T-helper 2 cell treated with Interferon-gamma antibody and Interleukin-4, amounts not matched to agents 100 ng/mL and 5 ng/mL, for 36 hours (primary cell): Measurements from ENCODE around the gene ACTR1B. TPM values are rescaled to one million over a fixed set of nuclear protein-coding genes. Genes with fewer than 3 reads are reported as not detected.
"Not testable (repeated sequence)": the region's sequence is repeated elsewhere in the genome, so short reads cannot be mapped to it uniquely, and the experiment has no call there.

ENCODE experiments used
- intact Hi-C: fragments of 100-400 bp; cut with micrococcal nuclease; formaldehyde crosslinking; loops from one replicate; pipeline ENCODE4 v1.15.1; 2023
- total RNA-seq: library from RNA; stranded (reverse); gene quantifications from 2 replicates; pipeline ENCODE4 v1.2.3, GENCODE V29; 2022

ACTR1B gene
- total RNA-seq, 1 donor from 2014 or later, result 77.0 TPM

DNA sequence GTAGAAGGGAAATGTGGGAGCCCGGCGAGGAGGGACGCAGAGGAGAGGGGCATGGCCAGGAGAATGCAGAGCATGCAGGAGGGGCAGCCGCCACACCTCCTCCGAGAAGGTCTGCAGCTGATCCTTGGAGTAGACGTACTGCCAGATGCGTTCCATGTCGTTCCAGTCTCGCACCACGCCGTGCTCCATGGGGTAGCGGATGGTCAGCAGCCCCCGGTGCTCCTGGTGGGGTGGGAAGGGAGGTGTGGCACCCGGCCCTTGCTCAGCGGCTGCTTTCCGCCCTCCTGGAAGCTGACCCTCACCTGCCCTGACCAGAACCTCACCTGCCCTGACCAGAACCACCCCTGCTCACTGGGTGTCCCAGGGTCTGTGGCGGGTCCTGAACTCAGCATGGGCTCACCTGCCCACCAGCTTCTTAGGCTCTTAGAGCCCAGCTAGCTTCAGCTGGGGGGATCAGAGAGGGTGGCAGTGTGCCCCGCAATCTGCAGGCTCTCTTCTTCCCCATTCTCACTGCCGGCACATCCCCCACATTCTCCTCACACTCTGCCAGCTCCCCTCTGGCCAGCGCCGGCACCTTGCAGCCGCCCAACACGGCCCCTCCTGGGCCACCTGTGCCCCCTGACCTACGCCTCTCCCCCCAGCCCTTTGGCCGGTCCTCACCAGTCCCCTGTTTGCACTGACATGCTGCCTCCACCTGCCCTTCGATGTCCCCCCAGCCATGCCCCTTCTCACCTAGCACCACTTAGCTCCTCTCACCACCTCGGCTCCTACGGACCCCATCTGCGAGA is 4.4 kb downstream of the ACTR1B start:
- intact Hi-C loops, result no loop called here

- intact Hi-C loops, result no loop called here
Measured at GRCh38 chr2:97658691-97659157, 5.1 kb downstream of the ACTR1B start.

DNA sequence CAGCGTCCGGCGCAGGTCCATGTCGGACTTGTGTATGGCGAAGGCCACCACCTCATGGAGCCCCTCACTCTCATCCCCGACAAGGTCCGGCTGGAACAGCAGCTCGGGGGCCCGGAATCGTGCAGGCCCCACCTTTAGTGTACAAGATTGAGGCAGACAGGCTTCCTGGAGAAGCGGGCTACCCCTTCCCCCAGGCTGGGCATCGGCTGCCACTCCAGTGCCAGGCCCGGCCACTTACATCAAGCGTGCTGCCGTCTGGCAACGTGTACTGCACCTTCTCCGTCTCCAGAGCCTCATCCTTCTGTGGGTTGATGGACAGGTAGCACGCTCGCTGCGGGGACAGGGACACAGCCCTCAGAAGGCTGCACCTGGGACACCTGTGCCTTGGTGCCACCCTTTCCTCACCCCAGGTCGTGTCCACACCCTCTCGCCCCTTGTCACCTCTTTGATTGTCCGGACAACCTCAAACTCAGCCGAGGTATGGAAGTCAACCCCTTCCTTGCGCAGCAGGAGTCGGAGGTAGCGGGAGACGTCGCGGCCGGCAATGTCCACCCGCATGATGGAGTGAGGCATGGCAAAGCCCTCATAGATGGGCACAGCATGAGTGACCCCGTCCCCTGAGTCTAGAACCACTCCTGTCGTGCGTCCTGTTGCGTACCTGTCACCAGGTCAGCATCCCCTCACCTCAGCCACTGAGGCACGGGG is 5.7 kb downstream of the ACTR1B start:
- intact Hi-C loops, result no loop called here

DNA sequence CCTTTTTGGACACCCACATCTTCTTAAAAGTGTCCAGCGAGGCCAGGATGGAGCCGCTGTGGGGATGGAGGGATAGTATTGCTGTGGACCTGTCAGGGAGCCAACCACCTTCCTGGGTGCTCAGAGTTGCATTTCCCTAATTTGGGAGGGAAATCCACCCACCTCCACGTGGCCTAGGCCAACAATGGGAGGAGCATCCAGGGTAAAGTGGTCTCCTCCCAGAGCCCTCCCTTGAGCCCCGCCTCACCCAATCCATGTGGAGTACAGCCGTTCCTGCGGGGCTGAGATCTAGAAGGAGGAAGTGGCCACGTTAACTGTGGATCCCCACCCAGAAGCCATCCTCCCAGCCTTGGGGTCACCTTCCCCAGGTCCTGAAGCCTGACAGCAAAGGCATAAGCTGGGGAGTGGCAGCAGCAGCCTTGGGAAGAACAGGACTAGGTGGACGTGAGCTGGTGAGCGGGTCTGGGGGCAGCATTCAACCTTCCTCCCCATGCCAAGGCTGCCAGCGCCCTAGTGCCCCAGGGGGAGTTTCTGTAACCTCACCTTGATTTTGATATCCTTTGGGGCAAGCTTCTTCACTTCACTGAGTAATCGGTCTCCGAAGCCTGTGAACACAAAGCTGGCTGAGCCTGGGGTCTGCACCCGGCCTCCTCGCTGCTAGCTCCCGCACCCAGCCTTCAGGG is 6.8 kb downstream of the ACTR1B start:
- intact Hi-C loops, result no loop called here

DNA sequence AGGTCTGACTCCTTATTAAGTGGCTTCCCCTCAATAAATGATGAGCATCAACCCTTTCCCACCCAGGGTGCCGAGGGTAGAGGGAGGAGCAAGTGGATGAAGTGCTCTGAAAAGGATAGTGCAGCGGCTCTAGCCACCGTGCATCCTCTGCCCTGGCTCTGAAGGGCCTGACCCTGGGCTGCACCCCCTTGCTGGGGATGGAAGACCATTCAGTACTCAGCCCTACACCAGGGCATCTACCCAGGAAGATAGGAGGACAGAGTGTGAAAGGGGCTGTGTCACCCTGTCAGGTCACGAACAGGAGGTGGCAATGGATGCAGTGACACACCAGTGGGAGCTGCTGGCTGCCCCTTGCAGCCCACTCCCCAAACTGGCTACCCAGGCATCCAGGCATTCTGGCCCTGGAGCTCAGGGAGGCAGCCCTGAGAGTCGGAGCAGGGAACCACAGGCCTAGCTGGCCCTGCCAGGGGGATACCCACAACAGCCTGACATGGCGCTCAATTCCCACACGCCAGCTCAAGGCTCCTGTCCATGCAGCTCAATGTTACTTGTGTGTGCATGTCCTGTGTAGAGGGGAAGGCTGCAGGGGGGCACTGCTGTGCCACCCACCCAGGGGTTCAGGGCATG is 7.6 kb downstream of the ACTR1B start:
- intact Hi-C loops, result no loop called here

DNA sequence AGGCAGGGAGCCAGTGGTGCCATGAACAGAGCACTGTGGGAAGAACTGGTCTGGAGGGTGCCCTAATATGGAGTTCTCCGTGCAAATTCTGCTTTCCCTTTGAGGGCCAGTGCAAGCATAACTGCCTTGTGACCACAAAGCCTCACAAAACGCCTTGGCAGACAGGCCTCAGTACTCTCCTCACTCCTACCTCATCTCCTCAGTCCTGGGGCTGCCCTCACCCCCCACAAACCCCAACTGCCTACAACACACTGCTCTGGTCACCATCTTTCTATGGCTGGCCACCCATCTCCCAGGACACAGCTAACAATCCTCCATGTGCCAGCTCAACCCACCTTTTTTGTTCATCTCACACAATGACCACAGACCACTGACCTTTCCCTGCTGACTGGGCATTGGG is 9.1 kb downstream of the ACTR1B start:
- intact Hi-C loops, result no loop called here

- intact Hi-C loops, result no loop called here
Measured at GRCh38 chr2:97654309-97654708, 9.5 kb downstream of the ACTR1B start.

DNA sequence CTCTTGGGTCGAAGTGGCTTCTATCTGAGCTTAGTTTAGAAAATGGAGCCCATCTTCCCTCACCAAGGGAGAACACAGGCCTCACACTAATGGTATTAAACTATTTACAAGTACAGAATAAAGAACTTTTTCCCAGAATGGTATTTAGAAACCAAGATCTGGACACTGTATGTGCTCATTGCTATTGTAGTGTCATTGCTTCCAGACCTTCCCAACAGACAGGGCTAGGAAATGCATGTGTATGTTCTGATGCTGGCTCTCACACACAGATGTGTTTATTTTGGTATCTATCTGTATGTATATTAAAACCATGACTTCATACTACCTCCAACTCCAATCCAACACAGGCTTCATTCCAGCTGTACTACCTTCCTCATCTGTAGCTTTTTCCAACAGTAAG is 10.0 kb downstream of the ACTR1B start:
- intact Hi-C loops, result no loop called here

GRCh38 chr2:97653473-97653872 is 10.4 kb downstream of the ACTR1B start:
- intact Hi-C loops, result no loop called here

GRCh38 chr2:97651114-97651513 is 12.7 kb downstream of the ACTR1B start:
- intact Hi-C loops, result no loop called here

DNA sequence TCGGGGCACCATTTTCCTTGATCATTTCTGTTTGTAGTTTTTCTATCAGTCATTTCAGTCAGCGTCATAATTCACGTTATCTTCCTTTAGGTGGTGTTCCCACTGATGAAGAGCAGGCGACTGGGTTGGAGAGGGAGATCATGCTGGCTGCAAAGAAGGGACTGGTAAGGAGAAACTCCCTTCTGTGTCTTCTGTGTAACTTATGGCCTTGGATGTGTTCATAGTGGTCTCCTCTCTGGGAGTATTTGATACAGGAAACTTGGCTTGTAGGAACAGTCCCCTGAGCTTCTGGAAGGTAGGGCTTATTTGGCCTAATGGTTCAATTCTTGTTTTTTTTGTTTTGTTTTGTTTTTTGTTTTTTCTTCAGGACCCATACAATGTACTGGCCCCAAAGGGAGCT is 16.9 kb downstream of the ACTR1B start:
- intact Hi-C loops, result loop anchor here (2.0 to 5.0 kb wide), 4 partner anchors 50 to 1690 kb away; partner anchors contain the start of genes EIF5B, TMEM131 and TXNDC9

DNA sequence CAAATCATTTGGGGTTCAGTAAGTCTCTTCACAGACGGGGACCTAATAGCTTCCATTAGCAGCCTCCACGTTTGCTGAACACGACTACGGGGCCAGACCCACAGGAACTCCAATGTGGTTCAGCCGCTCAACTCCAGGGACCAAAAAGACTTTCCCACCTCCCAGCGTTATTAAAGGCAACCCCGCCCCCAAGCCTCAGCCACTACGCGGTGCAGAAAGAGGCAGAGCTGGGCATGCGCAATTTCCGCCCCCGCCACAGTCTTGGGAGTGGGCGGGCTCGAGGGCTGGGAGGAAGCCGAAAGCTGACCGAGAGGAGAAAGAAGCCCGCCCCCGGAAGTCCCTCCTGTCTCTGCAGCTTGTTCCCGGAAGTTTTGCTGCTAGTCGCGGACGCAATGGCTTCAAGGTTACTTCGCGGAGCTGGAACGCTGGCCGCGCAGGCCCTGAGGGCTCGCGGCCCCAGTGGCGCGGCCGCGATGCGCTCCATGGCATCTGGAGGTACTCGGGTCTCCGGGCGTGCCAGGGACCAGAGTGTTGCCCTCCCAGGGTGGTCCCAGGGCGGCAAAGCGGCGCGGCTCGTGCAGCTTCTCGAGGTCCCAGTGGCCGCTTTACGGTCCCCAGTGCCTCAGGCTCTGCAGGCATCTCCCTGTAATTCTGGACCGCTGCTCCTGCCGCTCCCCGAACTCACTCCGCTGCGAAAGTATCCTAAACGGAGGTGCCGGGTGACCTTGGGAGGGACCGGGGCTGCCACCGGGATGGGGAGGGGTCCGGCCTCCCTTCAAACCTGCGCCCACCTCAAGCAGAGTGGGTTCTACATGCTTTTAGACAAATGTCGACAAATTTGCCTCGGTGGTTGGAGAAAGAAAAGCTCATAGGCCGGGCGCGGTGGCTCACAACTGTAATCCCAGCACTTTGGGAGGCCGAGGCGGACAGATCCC is 17.9 kb downstream of the ACTR1B start, which contains the start of gene COX5B:
Gene COX5B, plus strand, starts transcription at position 368 of the 935 bp plus-strand sequence. Its CDS starts 25 bp downstream, at position 393.
- intact Hi-C loops, result loop anchor here (1.0 to 5.0 kb wide), 5 partner anchors 18 to 1691 kb away; partner anchors contain the start of genes ACTR1B, EIF5B, TMEM131 and TXNDC9

DNA sequence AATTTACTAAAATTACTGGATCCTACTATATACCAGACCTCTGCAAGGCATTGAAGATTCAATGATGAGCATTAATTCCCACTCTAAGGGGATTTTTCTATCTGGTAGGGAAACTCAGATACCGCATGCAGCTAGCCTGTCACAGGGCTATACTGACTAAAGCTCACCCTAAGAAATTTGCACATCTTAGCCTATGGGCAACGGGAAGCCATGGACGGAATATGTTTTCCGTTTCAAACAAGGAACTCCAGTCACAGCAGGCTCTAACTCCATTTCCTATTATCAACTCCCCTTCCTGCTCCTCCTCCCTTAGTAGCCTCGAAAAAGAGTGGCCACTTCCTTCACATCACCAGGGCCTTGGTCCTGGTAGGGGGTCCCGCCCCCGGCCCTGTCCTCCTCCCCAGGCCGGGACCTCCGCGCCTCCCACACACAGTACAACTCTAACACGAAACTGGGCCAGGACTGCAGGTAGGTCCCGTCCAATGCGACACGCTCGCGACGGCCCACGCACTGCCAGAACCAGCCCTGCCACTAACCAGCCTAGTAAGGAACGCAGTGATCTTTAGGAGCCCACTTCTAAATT is 18.6 kb downstream of the ACTR1B start:
- intact Hi-C loops, result loop anchor here (1.0 to 5.0 kb wide), 4 partner anchors 19 to 1692 kb away; partner anchors contain the start of genes ACTR1B, EIF5B, TMEM131 and TXNDC9

GRCh38 chr2:97644023-97644717 is 19.7 kb downstream of the ACTR1B start:
- intact Hi-C loops, result no loop called here

- intact Hi-C loops, result not testable (repeated sequence)
Measured at GRCh38 chr2:97626049-97626430, 37.8 kb downstream of the ACTR1B start.

- intact Hi-C loops, result not testable (repeated sequence)
Measured at GRCh38 chr2:97625354-97626048, 38.3 kb downstream of the ACTR1B start.

DNA sequence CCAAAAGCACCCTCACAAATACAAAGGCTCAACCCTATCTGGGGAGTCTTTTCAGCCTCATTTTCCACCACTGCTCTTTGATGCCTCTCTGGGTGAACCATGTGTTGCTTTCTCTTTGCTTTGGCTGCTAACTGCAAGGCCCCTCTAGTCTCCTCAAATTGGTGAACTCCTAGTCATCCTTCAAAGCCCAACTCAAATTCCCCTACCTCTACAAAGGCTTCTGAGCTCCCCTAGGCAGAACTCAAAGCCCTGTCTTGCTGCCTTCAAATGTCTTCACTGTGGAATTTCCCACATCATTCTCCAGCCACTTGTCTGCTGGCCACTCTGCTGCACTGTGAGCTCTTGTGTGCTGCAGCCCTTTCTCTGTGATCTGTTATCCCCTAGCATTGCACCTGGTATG is 40.9 kb downstream of the ACTR1B start:
- intact Hi-C loops, result not testable (repeated sequence)

GRCh38 chr2:97620492-97620891 is 43.4 kb downstream of the ACTR1B start:
- intact Hi-C loops, result not testable (repeated sequence)
